ENCODE measurements around the gene CATSPERB. TPM values are rescaled to one million over a fixed set of nuclear protein-coding genes. Genes with fewer than 3 reads are reported as not detected.

CATSPERB gene
- total RNA-seq, 1 donor from 2014 or later = not detected

- no peak for TF ChIP-seq CTCF (IDR thresholded peaks at IDR 0.05)
- Mint-ChIP-seq H3K27ac (no peak overlapping the region), H3K4me1 (peaks cover 14% of the 10 kb centered on the region), H3K9me3 (no peaks in the 10 kb centered on the region), H3K4me3 (no peak overlapping the region), H3K27me3 (peaks cover 32% of the 10 kb centered on the region), H3K36me3 (ENCODE audit: low read depth) (no peaks in the 10 kb centered on the region)
- intact Hi-C loops (cut with micrococcal nuclease) = no loop called here
- POLR2A ChIA-PET = interaction anchor here (0.7 kb wide), 1 partner anchor 36 kb away, joined by 5 read pairs; no protein-coding TSS in a partner anchor
- DNase-seq = no peak
- CTCF ChIA-PET = no interaction called here
- no peak for ATAC-seq (ENCODE audit: low read depth)
These were observed 156.2 kb downstream of the CATSPERB start for GRCh38 chr14:91575469-91576208.

GRCh38 chr14:91573894-91574837 is 157.7 kb downstream of the CATSPERB start:
- Mint-ChIP-seq H3K36me3 (ENCODE audit: low read depth) (no peaks in the 10 kb centered on the region), H3K9me3 (no peaks in the 10 kb centered on the region), H3K27me3 (peaks cover 27% of the 10 kb centered on the region), H3K4me1 (peaks cover 14% of the 10 kb centered on the region), H3K27ac (no peak overlapping the region), H3K4me3 (peak overlapping the region; percentile 72)
- peak; percentile 49 for DNase-seq
- CTCF ChIA-PET = no interaction called here
- no peak for TF ChIP-seq CTCF (IDR thresholded peaks at IDR 0.05)
- intact Hi-C loops (cut with micrococcal nuclease) = no loop called here
- ATAC-seq (ENCODE audit: low read depth) = peak; percentile 82
- POLR2A ChIA-PET = interaction anchor here (0.6 kb wide), 1 partner anchor 29 kb away, joined by 3 read pairs; no protein-coding TSS in a partner anchor

GRCh38 chr14:91573528-91573893 is 158.4 kb downstream of the CATSPERB start:
- Mint-ChIP-seq H3K4me3 (peak overlapping the region; percentile 44), H3K27ac (no peak overlapping the region), H3K4me1 (peaks cover 14% of the 10 kb centered on the region), H3K36me3 (ENCODE audit: low read depth) (no peaks in the 10 kb centered on the region), H3K9me3 (no peaks in the 10 kb centered on the region), H3K27me3 (peaks cover 31% of the 10 kb centered on the region)
- ATAC-seq (ENCODE audit: low read depth) (no peak), DNase-seq (no peak)
- no peak for TF ChIP-seq CTCF (IDR thresholded peaks at IDR 0.05)
- CTCF ChIA-PET = no interaction called here
- intact Hi-C loops (cut with micrococcal nuclease) = no loop called here
- POLR2A ChIA-PET = no interaction called here

GRCh38 chr14:91570021-91570420 is 161.9 kb downstream of the CATSPERB start:
- Mint-ChIP-seq H3K9me3 (no peaks in the 10 kb centered on the region), H3K27me3 (peaks cover 27% of the 10 kb centered on the region), H3K4me1 (peaks cover 14% of the 10 kb centered on the region), H3K4me3 (no peak overlapping the region), H3K36me3 (ENCODE audit: low read depth) (no peaks in the 10 kb centered on the region), H3K27ac (no peak overlapping the region)
- ATAC-seq (ENCODE audit: low read depth) (no peak), DNase-seq (no peak)
- CTCF ChIA-PET = no interaction called here
- TF ChIP-seq CTCF (IDR thresholded peaks at IDR 0.05) = no peak
- POLR2A ChIA-PET = no interaction called here
- intact Hi-C loops (cut with micrococcal nuclease) = no loop called here

- intact Hi-C loops (cut with micrococcal nuclease) = no loop called here
- ATAC-seq (ENCODE audit: low read depth) (no peak), DNase-seq (no peak)
- no peaks in the 10 kb centered on the region for H3K36me3 Mint-ChIP-seq (ENCODE audit: low read depth)
- CTCF ChIA-PET = no interaction called here
- H3K4me1 Mint-ChIP-seq = peaks cover 9% of the 10 kb centered on the region
- no peak overlapping the region for H3K4me3 Mint-ChIP-seq
- no peak for TF ChIP-seq CTCF (IDR thresholded peaks at IDR 0.05)
- POLR2A ChIA-PET = no interaction called here
- peaks cover 20% of the 10 kb centered on the region for H3K27me3 Mint-ChIP-seq
- no peaks in the 10 kb centered on the region for H3K9me3 Mint-ChIP-seq
- H3K27ac Mint-ChIP-seq = no peak overlapping the region
These were observed 162.6 kb downstream of the CATSPERB start for GRCh38 chr14:91569301-91569700.
